ENCODE data around the gene CD47. TPM values are rescaled to one million over a fixed set of nuclear protein-coding genes. Genes with fewer than 3 reads are reported as not detected.

Gene CD47
- polyA plus RNA-seq (2012; ENCODE audit: missing spikeins), result 120 TPM

GRCh38 chr3:108090701-108091497, at the start of gene CD47:
Gene CD47, minus strand, starts transcription at chr3:108091031. Its CDS starts 123 bp downstream, at chr3:108090908.
- FAIRE-seq, result peak; percentile 97
- DNase-seq (ENCODE audit: insufficient read length), result peak; percentile 95

GRCh38 chr3:108137460-108137814, 46.6 kb upstream of the CD47 start:
- TF ChIP-seq POLR2AphosphoS5 (IDR thresholded peaks at IDR 0.05; ENCODE audit: low read depth, low read length), result no peak
- no peak for TF ChIP-seq TAF1 (IDR thresholded peaks at IDR 0.05; ENCODE audit: borderline replicate concordance, low read depth, low read length)
- TF ChIP-seq POLR2A (IDR thresholded peaks at IDR 0.05; ENCODE audit: low read depth, low read length), result no peak
- FAIRE-seq, result no peak
- no peak for DNase-seq (ENCODE audit: insufficient read length)

More at GRCh38 chr3:108090701-108091497, at the start of gene CD47:
- no peak; the same call in 1 of the 2 replicates for TF ChIP-seq TAF1 (IDR thresholded peaks at IDR 0.05; ENCODE audit: borderline replicate concordance, low read depth, low read length)
- TF ChIP-seq POLR2AphosphoS5 (IDR thresholded peaks at IDR 0.05; ENCODE audit: low read depth, low read length), result peak; percentile 57
- TF ChIP-seq POLR2A (IDR thresholded peaks at IDR 0.05; ENCODE audit: low read depth, low read length), result peak; percentile 81

GRCh38 chr3:108136561-108137459, 46.0 kb upstream of the CD47 start:
- FAIRE-seq, result peak; percentile 68
- DNase-seq (ENCODE audit: insufficient read length), result no peak
- TF ChIP-seq POLR2AphosphoS5 (IDR thresholded peaks at IDR 0.05; ENCODE audit: low read depth, low read length), result peak; percentile 29; the same call in 1 of the 2 replicates
- TF ChIP-seq POLR2A (IDR thresholded peaks at IDR 0.05; ENCODE audit: low read depth, low read length), result peak; percentile 30; the same call in 1 of the 2 replicates
- no peak for TF ChIP-seq TAF1 (IDR thresholded peaks at IDR 0.05; ENCODE audit: borderline replicate concordance, low read depth, low read length)

GRCh38 chr3:108134555-108134880, 43.7 kb upstream of the CD47 start:
- no peak for FAIRE-seq
- no peak for DNase-seq (ENCODE audit: insufficient read length)
- no peak for TF ChIP-seq POLR2AphosphoS5 (IDR thresholded peaks at IDR 0.05; ENCODE audit: low read depth, low read length)
- no peak for TF ChIP-seq TAF1 (IDR thresholded peaks at IDR 0.05; ENCODE audit: borderline replicate concordance, low read depth, low read length)
- TF ChIP-seq POLR2A (IDR thresholded peaks at IDR 0.05; ENCODE audit: low read depth, low read length), result no peak

GRCh38 chr3:108133858-108134554, 43.2 kb upstream of the CD47 start:
- FAIRE-seq, result no peak

GRCh38 chr3:108133048-108133369, 42.2 kb upstream of the CD47 start:
- FAIRE-seq, result no peak

More at GRCh38 chr3:108133858-108134554, 43.2 kb upstream of the CD47 start:
- DNase-seq (ENCODE audit: insufficient read length), result no peak
- no peak; the same call in 1 of the 2 replicates for TF ChIP-seq POLR2A (IDR thresholded peaks at IDR 0.05; ENCODE audit: low read depth, low read length)
- TF ChIP-seq POLR2AphosphoS5 (IDR thresholded peaks at IDR 0.05; ENCODE audit: low read depth, low read length), result no peak

GRCh38 chr3:108131475-108132134, 40.8 kb upstream of the CD47 start:
- no peak for DNase-seq (ENCODE audit: insufficient read length)
- TF ChIP-seq POLR2AphosphoS5 (IDR thresholded peaks at IDR 0.05; ENCODE audit: low read depth, low read length) (no peak), POLR2A (IDR thresholded peaks at IDR 0.05; ENCODE audit: low read depth, low read length) (no peak), TAF1 (IDR thresholded peaks at IDR 0.05; ENCODE audit: borderline replicate concordance, low read depth, low read length) (no peak)
- peak; percentile 5 for FAIRE-seq

More at GRCh38 chr3:108133048-108133369, 42.2 kb upstream of the CD47 start:
- no peak for DNase-seq (ENCODE audit: insufficient read length)
- TF ChIP-seq TAF1 (IDR thresholded peaks at IDR 0.05; ENCODE audit: borderline replicate concordance, low read depth, low read length) (no peak), POLR2AphosphoS5 (IDR thresholded peaks at IDR 0.05; ENCODE audit: low read depth, low read length) (no peak), POLR2A (IDR thresholded peaks at IDR 0.05; ENCODE audit: low read depth, low read length) (no peak)

- DNase-seq (ENCODE audit: insufficient read length) (no peak), FAIRE-seq (peak; percentile 58)
- TF ChIP-seq POLR2A (IDR thresholded peaks at IDR 0.05; ENCODE audit: low read depth, low read length) (no peak), TAF1 (IDR thresholded peaks at IDR 0.05; ENCODE audit: borderline replicate concordance, low read depth, low read length) (no peak), POLR2AphosphoS5 (IDR thresholded peaks at IDR 0.05; ENCODE audit: low read depth, low read length) (no peak)
Observed at GRCh38 chr3:108130701-108131474, 40.1 kb upstream of the CD47 start.

- FAIRE-seq (peak; percentile 24), DNase-seq (ENCODE audit: insufficient read length) (no peak)
- TF ChIP-seq TAF1 (IDR thresholded peaks at IDR 0.05; ENCODE audit: borderline replicate concordance, low read depth, low read length), result no peak
- TF ChIP-seq POLR2AphosphoS5 (IDR thresholded peaks at IDR 0.05; ENCODE audit: low read depth, low read length), result no peak
- TF ChIP-seq POLR2A (IDR thresholded peaks at IDR 0.05; ENCODE audit: low read depth, low read length), result no peak
Observed at GRCh38 chr3:108130236-108130635, 39.4 kb upstream of the CD47 start.

All from GM12892 (cell line).